Right lobe of liver (tissue), 4 donors: Measurements from ENCODE around the gene ANKRD31.

ENCODE experiments used
- POLR2A ChIP-seq: fragments of 450-650 bp; IDR thresholded peaks from one replicate; pipeline ENCODE4 v1.6.1; 2017; ENCODE audit warnings: antibody characterized with exemption, mild to moderate bottlenecking
- TF ChIP-seq, protein P1 (sequence below), 4 donors: fragments of 200-600 bp in 3 of 4; fragments of 450-650 bp in 1 of 4; IDR thresholded peaks; one replicate each; pipeline versions ENCODE4 v1.5.1 to v1.8.0; 2016 to 2022; ENCODE audit warnings: antibody characterized with exemption in 4 of 4, mild to moderate bottlenecking in 2 of 4
- donor health status: DM: no; HTN: no; CAD: no.
- donor health status: DM: no; HTN: no; CAD: no.
- donor health status: DM: no; HTN: yes; CAD: no.

DNA sequence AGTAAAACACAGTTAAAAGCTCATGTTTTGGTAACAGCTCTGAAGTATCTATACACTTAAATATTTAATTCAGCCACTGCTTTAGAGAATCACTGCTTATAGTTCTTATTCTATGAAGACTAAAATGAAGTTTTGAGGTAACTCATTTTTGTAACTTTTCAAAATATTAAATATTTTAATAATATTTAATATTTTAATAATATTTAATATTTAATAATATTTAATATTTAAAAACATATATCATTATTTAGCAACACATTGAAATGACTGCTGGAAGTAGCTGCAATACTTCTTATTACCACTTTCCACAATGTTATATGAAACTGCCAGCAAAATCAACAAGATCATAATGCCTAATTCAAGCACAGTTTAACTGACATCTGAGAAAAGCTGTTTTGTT, 165.6 kb downstream of the ANKRD31 start:
- TF ChIP-seq, protein P1, sequence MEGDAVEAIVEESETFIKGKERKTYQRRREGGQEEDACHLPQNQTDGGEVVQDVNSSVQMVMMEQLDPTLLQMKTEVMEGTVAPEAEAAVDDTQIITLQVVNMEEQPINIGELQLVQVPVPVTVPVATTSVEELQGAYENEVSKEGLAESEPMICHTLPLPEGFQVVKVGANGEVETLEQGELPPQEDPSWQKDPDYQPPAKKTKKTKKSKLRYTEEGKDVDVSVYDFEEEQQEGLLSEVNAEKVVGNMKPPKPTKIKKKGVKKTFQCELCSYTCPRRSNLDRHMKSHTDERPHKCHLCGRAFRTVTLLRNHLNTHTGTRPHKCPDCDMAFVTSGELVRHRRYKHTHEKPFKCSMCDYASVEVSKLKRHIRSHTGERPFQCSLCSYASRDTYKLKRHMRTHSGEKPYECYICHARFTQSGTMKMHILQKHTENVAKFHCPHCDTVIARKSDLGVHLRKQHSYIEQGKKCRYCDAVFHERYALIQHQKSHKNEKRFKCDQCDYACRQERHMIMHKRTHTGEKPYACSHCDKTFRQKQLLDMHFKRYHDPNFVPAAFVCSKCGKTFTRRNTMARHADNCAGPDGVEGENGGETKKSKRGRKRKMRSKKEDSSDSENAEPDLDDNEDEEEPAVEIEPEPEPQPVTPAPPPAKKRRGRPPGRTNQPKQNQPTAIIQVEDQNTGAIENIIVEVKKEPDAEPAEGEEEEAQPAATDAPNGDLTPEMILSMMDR (IDR thresholded peaks at IDR 0.05): no peak
- no peak for TF ChIP-seq POLR2A
